Stimulated activated CD8-positive, alpha-beta memory T cell treated with anti-CD3 and anti-CD28 coated beads, Interleukin-4, amount 100 ng/mL, for 1 hour (primary cell): Measurements from ENCODE around the gene MED8.
"Not testable (repeated sequence)": the region's sequence is repeated elsewhere in the genome, so short reads cannot be mapped to it uniquely, and the experiment has no call there.

Experiments
- DNase-seq, 2 donors: peaks; one replicate each; pipeline ENCODE4 v3.0.0-alpha.2; 2020; ENCODE audit warnings: low read depth in 2 of 2, low spot score in 1 of 2

MED8 gene

GRCh38 chr1:43421976-43422750, 32.6 kb upstream of the MED8 start:
- DNase-seq = no peak

DNA sequence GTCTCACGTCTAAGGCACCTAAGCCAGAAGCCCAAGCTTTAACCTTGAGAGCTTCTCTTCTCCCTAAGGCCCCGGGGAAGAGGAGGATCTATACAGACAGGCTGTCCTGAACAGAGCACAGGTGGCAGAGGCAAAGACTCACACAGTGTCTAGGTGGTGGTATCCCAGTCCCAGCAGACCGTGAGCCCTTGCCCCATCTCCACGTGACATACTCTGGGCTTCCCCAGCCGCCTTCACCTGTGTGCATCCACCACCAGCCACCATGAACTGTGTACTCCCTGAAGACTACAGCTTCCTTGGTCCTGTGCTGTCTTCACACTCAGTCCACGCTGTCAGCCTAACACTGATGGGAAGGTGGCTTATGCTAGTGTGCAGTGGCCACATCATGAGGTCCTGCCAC, 31.8 kb upstream of the MED8 start:
- DNase-seq = no peak

- DNase-seq = no peak
Observed at GRCh38 chr1:43420874-43421273, 31.3 kb upstream of the MED8 start.

GRCh38 chr1:43419627-43420425, 30.2 kb upstream of the MED8 start:
- DNase-seq = no peak

DNA sequence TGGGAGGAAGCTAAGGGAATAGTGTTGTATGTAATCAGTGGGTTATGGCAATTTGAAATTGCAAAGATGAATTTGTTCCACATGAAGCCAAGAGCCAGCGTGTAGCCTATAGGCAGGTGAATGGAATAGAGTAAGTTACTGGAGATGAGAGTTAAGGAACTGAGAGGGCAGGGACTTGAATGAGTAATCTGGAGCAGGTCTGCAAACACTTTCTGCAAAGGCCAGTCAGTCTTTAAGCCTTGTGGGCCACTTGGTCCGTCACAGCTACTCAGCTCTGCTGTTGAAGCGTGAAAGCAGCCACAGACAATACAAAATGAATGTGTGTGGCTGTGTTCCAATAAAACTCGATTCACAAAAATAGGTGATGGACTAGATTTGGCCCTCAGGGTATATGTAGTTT, 29.3 kb upstream of the MED8 start:
- DNase-seq = no peak

DNA sequence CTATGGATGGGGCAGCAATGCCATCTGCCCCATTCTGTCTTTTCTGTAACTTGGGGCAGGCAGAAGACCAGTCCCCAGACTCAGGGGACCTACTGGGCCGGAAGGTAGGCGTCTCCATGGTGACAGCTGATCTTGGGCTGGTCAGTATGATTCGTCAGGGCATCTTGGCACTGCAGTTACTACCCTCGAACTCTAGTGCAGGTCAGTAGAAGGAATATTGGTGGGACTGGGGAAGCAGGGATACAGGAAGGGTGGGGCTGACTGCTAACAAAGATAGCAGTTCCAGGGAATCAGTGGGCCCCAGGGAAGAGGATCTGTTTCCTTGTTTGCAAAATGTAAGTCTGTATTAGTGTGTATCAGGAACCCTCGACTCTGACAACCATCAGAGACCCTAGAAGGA, 26.3 kb upstream of the MED8 start:
- DNase-seq = no peak

- DNase-seq = peak; percentile 26 to 37
Observed at GRCh38 chr1:43414634-43415223, 25.1 kb upstream of the MED8 start.

DNA sequence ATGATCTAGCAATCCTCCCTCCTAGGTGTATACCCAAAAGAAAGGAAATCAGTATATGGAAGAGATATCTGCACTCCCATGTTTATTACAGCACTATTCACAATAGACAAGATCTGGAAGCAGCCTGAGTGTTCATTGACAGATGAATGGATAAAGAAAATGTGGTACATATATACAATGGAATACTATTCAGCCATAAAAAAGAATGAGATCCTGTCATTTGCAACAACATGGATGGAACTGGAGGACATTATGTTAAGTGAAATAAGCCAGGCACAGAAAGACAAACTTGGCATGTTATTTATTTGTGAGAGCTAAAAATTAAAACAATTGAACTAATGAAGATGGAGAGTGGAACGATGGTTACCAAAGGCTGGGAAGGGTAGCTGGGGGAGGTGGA, 23.8 kb upstream of the MED8 start:
- DNase-seq = not testable (repeated sequence)

DNA sequence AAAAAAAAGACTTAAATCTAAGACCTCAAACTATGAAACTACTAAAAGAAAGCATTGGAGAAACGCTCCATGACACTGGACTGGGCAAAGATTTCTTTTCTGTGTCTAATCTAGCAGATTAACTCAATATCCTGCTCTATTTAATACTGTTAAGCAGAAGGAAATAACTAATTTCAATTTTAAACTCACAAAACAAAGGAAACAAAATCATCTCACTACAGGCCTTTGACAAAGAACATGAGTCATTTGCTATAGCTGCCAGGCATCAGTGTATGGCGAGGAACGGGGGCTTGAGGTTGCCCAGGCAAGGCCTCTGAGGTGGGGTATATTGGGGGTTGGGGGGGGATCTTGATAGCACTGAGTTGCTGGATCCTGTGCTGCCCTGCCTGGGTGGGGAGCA, 21.0 kb upstream of the MED8 start:
- DNase-seq = no peak

GRCh38 chr1:43405876-43406234, 16.3 kb upstream of the MED8 start:
- no peak for DNase-seq

GRCh38 chr1:43405219-43405875, 15.7 kb upstream of the MED8 start:
- no peak for DNase-seq

GRCh38 chr1:43404353-43404752, 14.8 kb upstream of the MED8 start:
- no peak for DNase-seq

DNA sequence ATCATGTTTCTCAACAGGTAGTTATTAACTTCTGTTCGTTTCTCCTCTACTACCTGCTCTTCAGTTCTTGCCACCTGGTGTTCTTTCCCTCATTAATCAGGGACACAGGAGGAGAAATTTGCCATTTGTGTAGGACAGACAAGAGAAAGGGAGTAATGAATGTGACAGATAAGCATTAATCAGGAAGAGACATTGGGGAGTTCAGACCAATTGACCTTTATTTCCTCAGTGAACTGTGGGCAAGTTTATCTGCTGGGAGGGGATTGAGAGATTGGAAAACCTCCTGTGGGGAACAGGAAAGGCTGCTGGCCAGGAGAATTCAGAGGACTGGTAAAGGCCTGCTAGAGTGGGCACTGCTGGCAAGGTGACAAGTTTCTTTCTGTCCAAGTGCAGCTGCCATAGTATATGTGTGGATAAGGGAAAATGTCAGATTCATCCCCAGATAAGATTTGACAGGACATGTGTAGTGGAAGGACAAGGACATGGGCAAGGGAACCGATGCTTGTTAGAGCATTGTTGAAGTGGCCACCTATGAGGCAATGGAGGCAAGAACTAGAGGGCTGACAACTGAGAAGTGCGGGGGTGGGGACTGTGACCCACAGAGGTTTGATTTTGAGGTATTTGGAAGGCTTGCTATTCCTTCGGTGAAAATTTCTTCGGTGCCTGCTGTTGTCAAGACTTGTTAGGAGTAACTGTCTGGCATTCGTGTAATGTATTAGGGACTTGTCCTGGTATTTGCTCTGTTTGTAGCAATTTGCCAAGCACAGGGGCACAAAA, 12.7 kb upstream of the MED8 start:
- no peak for DNase-seq

- DNase-seq = not testable (repeated sequence)
Observed at GRCh38 chr1:43400441-43400840, 10.8 kb upstream of the MED8 start.

GRCh38 chr1:43398227-43398626, 8.6 kb upstream of the MED8 start:
- DNase-seq = no peak

GRCh38 chr1:43396059-43396458, 6.5 kb upstream of the MED8 start:
- DNase-seq = no peak

DNA sequence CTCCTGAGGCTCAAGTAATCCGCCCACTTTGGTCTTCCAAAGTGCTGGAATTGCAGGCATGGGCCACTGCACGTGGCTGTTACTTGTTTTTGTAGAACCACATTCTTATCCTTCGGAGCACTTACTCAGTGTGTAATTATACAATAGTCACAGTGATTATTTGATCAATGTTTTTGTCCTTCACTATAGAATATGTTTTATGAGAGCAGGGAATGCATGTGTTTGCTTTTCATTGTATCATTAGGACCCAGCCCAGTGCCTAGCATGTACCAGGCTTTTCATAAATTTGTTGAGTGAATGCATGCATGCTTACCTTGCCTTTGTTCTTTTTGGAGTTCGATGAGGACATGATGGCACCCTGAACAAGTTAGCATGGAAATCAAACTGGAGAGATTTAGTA, 5.9 kb upstream of the MED8 start:
- no peak for DNase-seq

- DNase-seq = no peak
Observed at GRCh38 chr1:43392702-43393101, 3.1 kb upstream of the MED8 start.

DNA sequence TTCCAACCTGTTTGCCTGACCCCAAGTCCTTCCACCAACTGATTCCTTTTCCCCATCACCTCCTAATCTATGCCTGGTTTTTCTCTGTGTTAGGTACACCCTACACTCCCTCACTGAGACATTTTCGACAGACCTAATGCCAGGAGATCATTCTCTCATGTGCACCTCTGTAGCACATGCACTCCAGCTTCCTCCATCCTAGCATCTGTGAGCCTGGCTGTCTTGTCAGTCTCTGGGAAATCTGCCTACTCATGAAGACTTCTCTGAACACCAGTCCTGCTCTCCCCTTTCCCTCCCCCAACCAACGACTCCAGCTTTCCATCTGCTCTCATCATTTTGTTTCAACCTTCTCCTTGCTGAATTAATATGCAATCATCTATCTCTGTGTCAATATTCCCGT, 987 bp downstream of the MED8 start:
- no peak for DNase-seq

DNA sequence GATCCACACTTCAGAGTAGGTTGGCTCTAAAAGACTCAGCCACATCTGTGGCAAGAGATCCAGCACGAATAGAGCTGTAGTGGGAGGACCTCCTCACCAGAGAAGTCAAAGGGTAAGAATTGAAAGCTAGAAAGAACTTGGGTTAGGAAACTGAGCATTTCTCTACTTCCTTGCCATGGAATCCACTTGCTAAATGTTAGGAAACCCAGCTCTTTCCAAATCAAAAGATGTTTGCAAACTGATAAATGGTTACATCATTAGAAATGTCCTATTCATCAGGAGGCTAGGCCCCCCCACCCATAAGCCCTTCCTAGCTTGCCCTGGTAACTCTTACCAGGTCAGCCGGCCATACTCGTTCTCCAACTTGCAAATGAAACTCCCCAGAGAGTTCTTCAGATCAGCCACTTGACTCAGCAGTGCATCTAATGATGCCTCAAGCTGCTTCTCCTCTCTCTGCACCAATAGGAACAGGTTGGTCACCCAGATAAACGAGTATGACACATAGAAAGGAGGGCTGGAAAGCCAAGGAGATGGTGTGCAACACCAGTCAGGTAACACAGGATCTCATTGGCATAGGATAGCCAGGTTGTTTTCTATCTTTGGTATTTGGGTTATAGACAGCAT, 1.5 kb downstream of the MED8 start:
- DNase-seq = no peak

- DNase-seq = no peak
Observed at GRCh38 chr1:43386676-43387075, 2.9 kb downstream of the MED8 start.
